Spinal cord (tissue), 10 donors: ENCODE measurements around the gene ATP5F1E. TPM values are rescaled to one million over a fixed set of nuclear protein-coding genes. Genes with fewer than 3 reads are reported as not detected.
"Not testable (repeated sequence)": the region's sequence is repeated elsewhere in the genome, so short reads cannot be mapped to it uniquely, and the experiment has no call there.

Experiments
- DNase-seq, 6 donors: peaks; one replicate each; pipeline versions ENCODE4 v3.0.0 to v3.0.0-alpha.2; 2013 to 2015; ENCODE audit warnings: low spot score in 6 of 6, low read depth in 4 of 6
- H3K27ac ChIP-seq: one replicate; pipeline ENCODE4 v1.5.1; 2013; ENCODE audit warnings: low read depth, low read length, control low read depth
- H3K27me3 ChIP-seq: one replicate; pipeline ENCODE4 v1.6.1; 2013; ENCODE audit warnings: low read length; ENCODE audit not compliant: control insufficient read depth, insufficient read depth
- H3K36me3 ChIP-seq: one replicate; pipeline ENCODE4 v1.6.1; 2013; ENCODE audit warnings: low read length; ENCODE audit not compliant: control insufficient read depth, insufficient read depth
- H3K4me1 ChIP-seq: one replicate; pipeline ENCODE4 v1.6.1; 2013; ENCODE audit warnings: low read length; ENCODE audit not compliant: control insufficient read depth, insufficient read depth
- H3K4me3 ChIP-seq: one replicate; pipeline ENCODE4 v1.5.1; 2013; ENCODE audit warnings: low read depth, low read length, control low read depth
- H3K9me3 ChIP-seq: one replicate; pipeline ENCODE4 v1.6.1; 2013; ENCODE audit warnings: low read length; ENCODE audit not compliant: control insufficient read depth, insufficient read depth
- WGBS: methylation state at CpG from one replicate; pipeline ENCODE4 v1.1.5; 2013; ENCODE audit warnings: missing lambda C conversion rate; ENCODE audit not compliant: insufficient coverage; 5-methylcytosine and 5-hydroxymethylcytosine counted together
- polyA plus RNA-seq, 2 donors: library from polyadenylated mRNA; unstranded; fragments of 120-200 nt; gene quantifications; one replicate each; pipeline ENCODE4 v1.2.1, GENCODE V29; 2013; ENCODE audit not compliant: insufficient read length in 2 of 2
- total RNA-seq, 2 donors: library from RNA; depleted of rRNA in 1 of 2; stranded (reverse); fragments of 120-200 nt in 1 of 2; fragments of >200 nt in 1 of 2; gene quantifications; one replicate each; pipeline versions ENCODE4 v1.2.3 to v1.2.4, GENCODE V29; 2013 to 2014
- donor health status: healthy.

ATP5F1E gene
- total and polyA plus RNA-seq, 4 donors = 30.7 to 270 (median 167) TPM

- Histone ChIP-seq H3K36me3 (no peaks in the 10 kb centered on the region), H3K9me3 (no peaks in the 10 kb centered on the region), H3K4me3 (no peak overlapping the region), H3K4me1 (peaks cover 11% of the 10 kb centered on the region), H3K27ac (no peak overlapping the region), H3K27me3 (no peaks in the 10 kb centered on the region)
- 83% methylated on average over 3 of the region's 3 CpGs for WGBS
- DNase-seq = no peak
These were observed 14.7 kb upstream of the ATP5F1E start for GRCh38 chr20:59046862-59047261.

DNA sequence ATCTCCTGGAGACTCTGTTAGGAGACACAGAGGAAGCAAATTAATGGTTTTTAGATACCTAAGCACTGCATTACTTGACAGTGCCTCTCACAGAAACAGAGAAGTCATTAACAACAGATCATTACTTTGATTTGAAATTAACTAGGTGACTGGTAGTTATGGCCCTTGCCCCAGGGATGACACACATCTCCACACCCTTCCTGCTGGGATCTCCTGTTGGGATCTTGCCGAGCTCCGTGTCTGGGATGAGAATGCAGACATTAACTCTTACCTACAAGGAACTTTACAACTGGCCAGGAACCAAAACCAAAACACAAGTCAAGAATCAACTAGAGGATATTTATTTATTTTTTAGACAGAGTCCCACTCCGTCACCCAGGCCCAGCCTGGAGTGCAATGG is 12.7 kb upstream of the ATP5F1E start:
- Histone ChIP-seq H3K27me3 (no peaks in the 10 kb centered on the region), H3K4me3 (no peak overlapping the region), H3K36me3 (no peaks in the 10 kb centered on the region), H3K27ac (no peak overlapping the region), H3K4me1 (peaks cover 18% of the 10 kb centered on the region), H3K9me3 (no peaks in the 10 kb centered on the region)
- WGBS = no CpG with 5 or more reads among the region's 3 CpGs
- DNase-seq = no peak

DNA sequence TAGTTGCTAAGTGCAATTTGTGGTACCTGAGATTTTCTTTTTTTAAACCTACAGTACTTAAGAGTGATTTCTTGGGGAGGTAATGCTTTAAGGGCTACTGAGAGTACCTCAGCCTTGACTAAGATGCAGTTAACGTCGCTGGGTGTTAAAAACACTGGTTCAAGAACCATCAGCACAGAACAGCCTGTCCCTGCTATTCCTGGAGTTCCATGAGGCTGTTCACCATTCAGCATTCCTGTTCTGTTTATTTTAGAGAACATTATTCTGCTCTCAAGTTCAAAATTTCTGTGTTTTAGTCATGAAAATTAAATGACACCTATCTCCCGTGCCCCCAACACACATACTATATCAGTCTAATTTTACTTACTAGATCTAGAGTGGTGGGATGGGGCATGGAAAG is 12.2 kb upstream of the ATP5F1E start:
- Histone ChIP-seq H3K27me3 (no peaks in the 10 kb centered on the region), H3K27ac (no peak overlapping the region), H3K36me3 (no peaks in the 10 kb centered on the region), H3K9me3 (no peaks in the 10 kb centered on the region), H3K4me1 (peaks cover 18% of the 10 kb centered on the region), H3K4me3 (no peak overlapping the region)
- DNase-seq = no peak
- WGBS = 89% methylated on average over 2 of the region's 3 CpGs

GRCh38 chr20:59043698-59044097 is 11.6 kb upstream of the ATP5F1E start:
- peaks cover 18% of the 10 kb centered on the region for H3K4me1 ChIP-seq
- no peak overlapping the region for H3K4me3 ChIP-seq
- no peak for DNase-seq
- H3K9me3 ChIP-seq = no peaks in the 10 kb centered on the region
- no peaks in the 10 kb centered on the region for H3K27me3 ChIP-seq
- no peak overlapping the region for H3K27ac ChIP-seq
- WGBS = no CpG with 5 or more reads among the region's 3 CpGs
- H3K36me3 ChIP-seq = no peaks in the 10 kb centered on the region

- peak; percentile 81 to 97 (median 86) for DNase-seq
- H3K27ac ChIP-seq = peak overlapping the region; percentile 40
- H3K36me3 ChIP-seq = no peaks in the 10 kb centered on the region
- peaks cover 18% of the 10 kb centered on the region for H3K4me1 ChIP-seq
- peak overlapping the region; percentile 78 for H3K4me3 ChIP-seq
- WGBS = 4% methylated on average over 52 of the region's 66 CpGs
- H3K9me3 ChIP-seq = no peaks in the 10 kb centered on the region
- H3K27me3 ChIP-seq = no peaks in the 10 kb centered on the region
These were observed 10.9 kb upstream of the ATP5F1E start for GRCh38 chr20:59042796-59043631.

GRCh38 chr20:59042151-59042795 is 10.1 kb upstream of the ATP5F1E start, which contains the start of gene PRELID3B:
Gene PRELID3B (minus strand): TSS chr20:59042786. CDS start chr20:59042730, 56 bp downstream.
- DNase-seq = no peak
- 8% methylated on average over 46 of the region's 50 CpGs for WGBS
- H3K27me3 ChIP-seq = no peaks in the 10 kb centered on the region
- peak within 1 kb of the TSS; percentile 40 for H3K27ac ChIP-seq
- peaks cover 18% of the 10 kb centered on the region for H3K4me1 ChIP-seq
- H3K4me3 ChIP-seq = peak within 1 kb of the TSS; percentile 78
- H3K9me3 ChIP-seq = no peaks in the 10 kb centered on the region
- peaks cover 3% of the 10 kb centered on the region for H3K36me3 ChIP-seq

GRCh38 chr20:59041487-59041886 is 9.4 kb upstream of the ATP5F1E start:
- 86% methylated on average over 11 of the region's 16 CpGs for WGBS
- not testable (repeated sequence) for H3K36me3 ChIP-seq, DNase-seq, H3K9me3 ChIP-seq, H3K27ac ChIP-seq, H3K27me3 ChIP-seq
- Histone ChIP-seq H3K4me1 (peaks cover 18% of the 10 kb centered on the region), H3K4me3 (peak overlapping the region; percentile 78)

DNA sequence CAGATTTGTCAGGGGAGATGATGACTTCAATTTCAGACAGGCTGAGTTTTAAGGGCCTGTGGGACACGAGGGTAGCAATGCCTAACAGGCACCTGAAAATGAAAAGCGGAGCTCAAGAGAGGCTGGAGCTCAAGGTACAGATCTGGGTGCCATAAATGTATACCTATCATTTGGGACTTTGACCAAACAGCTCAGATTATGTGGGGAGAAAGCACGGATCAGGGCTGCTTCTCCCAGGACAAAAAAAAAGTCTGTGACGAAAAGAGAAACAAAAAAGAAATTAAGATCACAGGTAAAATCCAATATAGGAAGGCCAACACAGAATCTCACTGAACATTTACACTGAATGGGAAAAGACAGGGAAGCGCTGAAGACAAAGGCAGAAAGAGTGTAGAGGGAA is 8.5 kb upstream of the ATP5F1E start:
- 100% methylated on average over 2 of the region's 5 CpGs for WGBS
- no peak overlapping the region for H3K4me3 ChIP-seq
- no peak overlapping the region for H3K27ac ChIP-seq
- H3K27me3 ChIP-seq = no peaks in the 10 kb centered on the region
- H3K4me1 ChIP-seq = peaks cover 18% of the 10 kb centered on the region
- H3K36me3 ChIP-seq = peaks cover 11% of the 10 kb centered on the region
- no peaks in the 10 kb centered on the region for H3K9me3 ChIP-seq
- no peak for DNase-seq

DNA sequence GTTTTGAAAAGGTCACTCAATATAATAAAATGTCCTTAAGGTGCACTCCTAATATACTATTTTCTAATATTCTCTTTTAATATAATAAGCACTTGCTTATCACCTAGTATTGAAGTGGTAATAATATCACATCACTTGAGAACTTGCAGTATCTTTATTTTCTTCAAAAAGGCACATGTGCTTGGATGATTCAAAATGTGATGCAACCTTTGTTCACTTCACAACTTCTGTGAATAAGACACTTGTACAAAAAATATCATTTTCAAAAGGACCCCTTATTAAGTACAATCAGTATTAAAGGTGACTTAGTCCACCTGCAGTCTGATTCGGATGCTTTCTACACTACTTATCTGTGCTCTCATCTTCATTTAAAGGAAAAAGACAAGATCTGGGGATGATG is 7.1 kb upstream of the ATP5F1E start:
- WGBS = no CpG with 5 or more reads among the region's 1 CpG
- H3K4me1 ChIP-seq = peaks cover 18% of the 10 kb centered on the region
- H3K27ac ChIP-seq = no peak overlapping the region
- DNase-seq = no peak
- no peak overlapping the region for H3K4me3 ChIP-seq
- H3K9me3 ChIP-seq = no peaks in the 10 kb centered on the region
- no peaks in the 10 kb centered on the region for H3K27me3 ChIP-seq
- H3K36me3 ChIP-seq = peaks cover 15% of the 10 kb centered on the region

- peaks cover 15% of the 10 kb centered on the region for H3K36me3 ChIP-seq
- DNase-seq = no peak
- peaks cover 16% of the 10 kb centered on the region for H3K4me1 ChIP-seq
- no peak overlapping the region for H3K27ac ChIP-seq
- no peak overlapping the region for H3K4me3 ChIP-seq
- H3K9me3 ChIP-seq = no peaks in the 10 kb centered on the region
- 78% methylated on average over 9 of the region's 12 CpGs for WGBS
- no peaks in the 10 kb centered on the region for H3K27me3 ChIP-seq
These were observed 5.3 kb upstream of the ATP5F1E start for GRCh38 chr20:59037386-59037785.
